Spleen (tissue), 7 donors: Measurements from ENCODE around the gene TRAF3IP3.

Experiments used
- POLR2AphosphoS5 ChIP-seq, 3 donors: sonication (generic); formaldehyde crosslinking; IDR thresholded peaks; one replicate each; pipeline ENCODE4 v1.5.1; 2017; ENCODE audit warnings: antibody characterized with exemption in 3 of 3
- TF ChIP-seq, protein P1 (sequence below), 11 experiments: fragments of 200-600 bp in 7 of 11; fragments of 450-650 bp in 4 of 11; sonication (generic) in 4 of 11; IDR thresholded peaks in 8 of 11; conservative IDR thresholded peaks in 3 of 11; 1 replicate in 7 of 11; 2 replicates in 4 of 11; pipeline versions ENCODE4 v1.4.0 to v1.8.0; 2016 to 2021; ENCODE audit warnings: antibody characterized with exemption in 11 of 11, inconsistent platforms in 4 of 11, mild to moderate bottlenecking in 1 of 11
- donor health status: DM: no; HTN: no; CAD: no; lungs with moderate emphysema.
- donor health status: DM: no; HTN: no; CAD: no.
- donor health status: DM: no; HTN: no; CAD: no.

DNA sequence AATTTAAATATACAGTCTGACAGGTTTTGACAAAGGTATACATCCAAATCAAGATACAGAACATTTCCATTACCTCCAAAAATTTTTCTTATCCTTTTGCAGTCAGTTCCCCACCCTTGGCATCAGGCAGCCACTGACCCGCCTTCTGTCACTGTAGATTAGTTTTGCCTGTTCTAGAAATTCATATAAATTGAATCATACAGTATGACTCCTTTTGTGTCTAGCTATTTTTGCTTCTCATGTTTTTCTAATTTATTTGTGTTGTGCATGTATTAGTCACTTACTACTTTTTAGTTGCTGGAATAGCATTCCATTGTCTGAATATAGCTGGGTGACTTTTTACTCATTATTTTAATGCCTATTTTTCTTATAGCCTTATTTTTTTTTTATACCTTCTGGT lies 75.8 kb downstream of the TRAF3IP3 start:
- TF ChIP-seq, protein P1, sequence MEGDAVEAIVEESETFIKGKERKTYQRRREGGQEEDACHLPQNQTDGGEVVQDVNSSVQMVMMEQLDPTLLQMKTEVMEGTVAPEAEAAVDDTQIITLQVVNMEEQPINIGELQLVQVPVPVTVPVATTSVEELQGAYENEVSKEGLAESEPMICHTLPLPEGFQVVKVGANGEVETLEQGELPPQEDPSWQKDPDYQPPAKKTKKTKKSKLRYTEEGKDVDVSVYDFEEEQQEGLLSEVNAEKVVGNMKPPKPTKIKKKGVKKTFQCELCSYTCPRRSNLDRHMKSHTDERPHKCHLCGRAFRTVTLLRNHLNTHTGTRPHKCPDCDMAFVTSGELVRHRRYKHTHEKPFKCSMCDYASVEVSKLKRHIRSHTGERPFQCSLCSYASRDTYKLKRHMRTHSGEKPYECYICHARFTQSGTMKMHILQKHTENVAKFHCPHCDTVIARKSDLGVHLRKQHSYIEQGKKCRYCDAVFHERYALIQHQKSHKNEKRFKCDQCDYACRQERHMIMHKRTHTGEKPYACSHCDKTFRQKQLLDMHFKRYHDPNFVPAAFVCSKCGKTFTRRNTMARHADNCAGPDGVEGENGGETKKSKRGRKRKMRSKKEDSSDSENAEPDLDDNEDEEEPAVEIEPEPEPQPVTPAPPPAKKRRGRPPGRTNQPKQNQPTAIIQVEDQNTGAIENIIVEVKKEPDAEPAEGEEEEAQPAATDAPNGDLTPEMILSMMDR (IDR thresholded peaks at IDR 0.05 in 8 of 11, conservative IDR thresholded peaks at IDR 0.05 in 3 of 11), result no peak
- TF ChIP-seq POLR2AphosphoS5 (IDR thresholded peaks at IDR 0.05), result no peak
